Measurements from ENCODE around the gene CDC16.

DNA sequence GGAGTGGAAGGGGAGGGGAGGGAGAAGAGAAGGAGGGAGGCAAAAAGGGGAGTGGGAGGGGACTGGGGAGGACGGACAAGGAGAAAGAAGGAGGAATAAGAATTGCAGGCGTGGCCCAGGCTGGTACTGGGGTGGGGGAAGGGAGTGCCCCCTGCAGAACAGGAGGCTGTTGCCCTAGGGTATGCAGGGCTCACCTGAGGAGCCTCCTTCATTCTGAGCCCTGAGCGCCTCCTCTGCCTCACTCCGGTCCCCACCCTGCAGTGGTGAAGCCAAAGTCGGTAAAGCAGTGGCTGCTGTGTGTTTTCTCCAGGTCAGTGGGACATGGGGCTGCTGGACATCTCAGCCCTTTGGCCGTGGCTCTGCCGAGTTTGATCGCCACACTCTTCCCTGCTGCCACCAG lies 9.1 kb upstream of the CDC16 start:
- TF ChIP-seq POLR2A (IDR thresholded peaks at IDR 0.05; ENCODE audit: borderline replicate concordance, extremely low read depth, insufficient read depth, insufficient read length) (no peak), CEBPB (IDR thresholded peaks at IDR 0.05; ENCODE audit: low read depth) (no peak), POLR2AphosphoS5 (IDR thresholded peaks at IDR 0.05; ENCODE audit: low read depth, low read length) (no peak), RAD21 (IDR thresholded peaks at IDR 0.05; ENCODE audit: low read depth) (no peak)
- TF ChIP-seq, protein P1, sequence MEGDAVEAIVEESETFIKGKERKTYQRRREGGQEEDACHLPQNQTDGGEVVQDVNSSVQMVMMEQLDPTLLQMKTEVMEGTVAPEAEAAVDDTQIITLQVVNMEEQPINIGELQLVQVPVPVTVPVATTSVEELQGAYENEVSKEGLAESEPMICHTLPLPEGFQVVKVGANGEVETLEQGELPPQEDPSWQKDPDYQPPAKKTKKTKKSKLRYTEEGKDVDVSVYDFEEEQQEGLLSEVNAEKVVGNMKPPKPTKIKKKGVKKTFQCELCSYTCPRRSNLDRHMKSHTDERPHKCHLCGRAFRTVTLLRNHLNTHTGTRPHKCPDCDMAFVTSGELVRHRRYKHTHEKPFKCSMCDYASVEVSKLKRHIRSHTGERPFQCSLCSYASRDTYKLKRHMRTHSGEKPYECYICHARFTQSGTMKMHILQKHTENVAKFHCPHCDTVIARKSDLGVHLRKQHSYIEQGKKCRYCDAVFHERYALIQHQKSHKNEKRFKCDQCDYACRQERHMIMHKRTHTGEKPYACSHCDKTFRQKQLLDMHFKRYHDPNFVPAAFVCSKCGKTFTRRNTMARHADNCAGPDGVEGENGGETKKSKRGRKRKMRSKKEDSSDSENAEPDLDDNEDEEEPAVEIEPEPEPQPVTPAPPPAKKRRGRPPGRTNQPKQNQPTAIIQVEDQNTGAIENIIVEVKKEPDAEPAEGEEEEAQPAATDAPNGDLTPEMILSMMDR (IDR thresholded peaks at IDR 0.05 in 2 of 3, conservative IDR thresholded peaks at IDR 0.05 in 1 of 3; ENCODE audit: borderline replicate concordance in 1 of 3, insufficient read depth in 1 of 3, low read depth in 2 of 3, low read length in 2 of 3), result no peak
- TF ChIP-seq, protein P2, sequence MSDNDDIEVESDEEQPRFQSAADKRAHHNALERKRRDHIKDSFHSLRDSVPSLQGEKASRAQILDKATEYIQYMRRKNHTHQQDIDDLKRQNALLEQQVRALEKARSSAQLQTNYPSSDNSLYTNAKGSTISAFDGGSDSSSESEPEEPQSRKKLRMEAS (IDR thresholded peaks at IDR 0.05), result no peak
